ENCODE measurements around the gene BPTF.
"Not testable (repeated sequence)": the region's sequence is repeated elsewhere in the genome, so short reads cannot be mapped to it uniquely, and the experiment has no call there.

BPTF gene

GRCh38 chr17:67830440-67830839 lies 5.1 kb downstream of the BPTF start:
- DNase-seq = no peak
- in situ Hi-C loops (cut with MboI; ENCODE audit: low pct_unique_long_range_greater_than_20kb, low sequenced_read_pairs) = no loop called here

- DNase-seq = no peak
- in situ Hi-C loops (cut with MboI; ENCODE audit: low pct_unique_long_range_greater_than_20kb, low sequenced_read_pairs) = no loop called here
Observed at GRCh38 chr17:67831268-67831667, 6.0 kb downstream of the BPTF start.

GRCh38 chr17:67833134-67833533 lies 7.8 kb downstream of the BPTF start:
- no peak for DNase-seq
- in situ Hi-C loops (cut with MboI; ENCODE audit: low pct_unique_long_range_greater_than_20kb, low sequenced_read_pairs) = no loop called here

- peak; percentile 26 for DNase-seq
- in situ Hi-C loops (cut with MboI; ENCODE audit: low pct_unique_long_range_greater_than_20kb, low sequenced_read_pairs) = no loop called here
Observed at GRCh38 chr17:67833946-67834631, 8.8 kb downstream of the BPTF start.

- in situ Hi-C loops (cut with MboI; ENCODE audit: low pct_unique_long_range_greater_than_20kb, low sequenced_read_pairs) = no loop called here
- DNase-seq = no peak
Observed at GRCh38 chr17:67834634-67835033, 9.3 kb downstream of the BPTF start.

- in situ Hi-C loops (cut with MboI; ENCODE audit: low pct_unique_long_range_greater_than_20kb, low sequenced_read_pairs) = no loop called here
- DNase-seq = no peak
Observed at GRCh38 chr17:67836205-67836987, 11.1 kb downstream of the BPTF start.

- in situ Hi-C loops (cut with MboI; ENCODE audit: low pct_unique_long_range_greater_than_20kb, low sequenced_read_pairs) = no loop called here
- DNase-seq = no peak
Observed at GRCh38 chr17:67837965-67838364, 12.7 kb downstream of the BPTF start.

- in situ Hi-C loops (cut with MboI; ENCODE audit: low pct_unique_long_range_greater_than_20kb, low sequenced_read_pairs) = no loop called here
Observed at GRCh38 chr17:67838538-67838937, 13.2 kb downstream of the BPTF start.

GRCh38 chr17:67841992-67842391 lies 16.7 kb downstream of the BPTF start:
- DNase-seq = no peak
- in situ Hi-C loops (cut with MboI; ENCODE audit: low pct_unique_long_range_greater_than_20kb, low sequenced_read_pairs) = no loop called here

More at GRCh38 chr17:67838538-67838937, 13.2 kb downstream of the BPTF start:
- no peak for DNase-seq

- in situ Hi-C loops (cut with MboI; ENCODE audit: low pct_unique_long_range_greater_than_20kb, low sequenced_read_pairs) = no loop called here
- no peak for DNase-seq
Observed at GRCh38 chr17:67842648-67843047, 17.3 kb downstream of the BPTF start.

GRCh38 chr17:67845374-67845773 lies 20.1 kb downstream of the BPTF start:
- DNase-seq = no peak
- in situ Hi-C loops (cut with MboI; ENCODE audit: low pct_unique_long_range_greater_than_20kb, low sequenced_read_pairs) = no loop called here

GRCh38 chr17:67848189-67848588 lies 22.9 kb downstream of the BPTF start:
- DNase-seq; in situ Hi-C loops (cut with MboI; ENCODE audit: low pct_unique_long_range_greater_than_20kb, low sequenced_read_pairs): not testable (repeated sequence)

- peak; percentile 45 for DNase-seq
- in situ Hi-C loops (cut with MboI; ENCODE audit: low pct_unique_long_range_greater_than_20kb, low sequenced_read_pairs) = not testable (repeated sequence)
Observed at GRCh38 chr17:67848846-67849245, 23.5 kb downstream of the BPTF start.

GRCh38 chr17:67850991-67851631 lies 25.8 kb downstream of the BPTF start:
- in situ Hi-C loops (cut with MboI; ENCODE audit: low pct_unique_long_range_greater_than_20kb, low sequenced_read_pairs) = no loop called here
- DNase-seq = no peak

- in situ Hi-C loops (cut with MboI; ENCODE audit: low pct_unique_long_range_greater_than_20kb, low sequenced_read_pairs) = no loop called here
- no peak for DNase-seq
Observed at GRCh38 chr17:67853703-67854102, 28.4 kb downstream of the BPTF start.

- in situ Hi-C loops (cut with MboI; ENCODE audit: low pct_unique_long_range_greater_than_20kb, low sequenced_read_pairs) = no loop called here
Observed at GRCh38 chr17:67854378-67854777, 29.1 kb downstream of the BPTF start.

GRCh38 chr17:67855504-67856324 lies 30.4 kb downstream of the BPTF start:
- in situ Hi-C loops (cut with MboI; ENCODE audit: low pct_unique_long_range_greater_than_20kb, low sequenced_read_pairs) = no loop called here
- peak; percentile 97 for DNase-seq

More at GRCh38 chr17:67854378-67854777, 29.1 kb downstream of the BPTF start:
- no peak for DNase-seq

- DNase-seq; in situ Hi-C loops (cut with MboI; ENCODE audit: low pct_unique_long_range_greater_than_20kb, low sequenced_read_pairs): not testable (repeated sequence)
Observed at GRCh38 chr17:67856402-67856801, 31.1 kb downstream of the BPTF start.

GRCh38 chr17:67862614-67863217 lies 37.4 kb downstream of the BPTF start:
- in situ Hi-C loops (cut with MboI; ENCODE audit: low pct_unique_long_range_greater_than_20kb, low sequenced_read_pairs) = no loop called here

More at GRCh38 chr17:67862614-67863217, 37.4 kb downstream of the BPTF start:
- no peak for DNase-seq
